ENCODE results near the gene PTPRB. TPM values are rescaled to one million over a fixed set of nuclear protein-coding genes. Genes with fewer than 3 reads are reported as not detected.

PTPRB gene
- total and polyA plus RNA-seq, 2 of the 4 experiments (the other 2 are of a cell fraction): 4.1 to 6.5 TPM

DNA sequence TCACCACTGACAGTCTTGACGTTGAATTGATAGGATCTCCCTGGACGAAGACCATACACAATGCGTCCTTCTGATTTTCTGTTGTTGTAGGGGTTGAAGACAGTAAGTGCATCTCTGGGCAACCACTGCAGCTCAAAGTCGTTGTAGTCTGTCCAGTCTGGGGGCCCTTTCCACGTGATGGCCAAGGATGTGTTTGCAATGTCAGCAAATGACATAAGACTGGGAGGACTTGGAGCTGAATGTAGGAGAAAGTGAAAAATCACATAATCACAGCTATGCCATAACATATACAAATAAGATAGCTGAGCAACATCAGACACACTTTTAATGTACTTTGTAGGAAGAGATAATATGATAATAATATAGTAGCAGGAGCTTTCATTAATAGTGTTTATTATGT is 77.8 kb downstream of the PTPRB start:
- Histone ChIP-seq H2AFZ (replicated peaks; ENCODE audit: low read length, poor library complexity) (no peak overlapping the region), H2BK15ac (ENCODE audit: low read depth, low read length) (no peak overlapping the region), H3K4me1 (ENCODE audit: control insufficient read depth, insufficient read depth, low read length) (no peaks in the 10 kb centered on the region), H3K14ac (replicated peaks; ENCODE audit: low read depth, low read length) (no peak overlapping the region), H2AK5ac (ENCODE audit: low read depth, low read length) (no peak overlapping the region), H3K9me3 (ENCODE audit: control insufficient read depth, insufficient read depth, low read length) (no peaks in the 10 kb centered on the region), H3K56ac (ENCODE audit: extremely low read depth, insufficient read depth, low read length) (no peak overlapping the region), H4K20me1 (ENCODE audit: insufficient read depth, low read length) (no peaks in the 10 kb centered on the region), H3K18ac (ENCODE audit: low read depth, low read length) (no peak overlapping the region), H4K91ac (ENCODE audit: insufficient read depth, low read depth, low read length) (no peak overlapping the region), H3K23ac (ENCODE audit: low read depth, low read length) (no peak overlapping the region), H2BK5ac (ENCODE audit: low read depth, low read length, poor library complexity, severe bottlenecking) (no peak overlapping the region), H2BK120ac (ENCODE audit: low read depth, low read length) (no peak overlapping the region), H3K9ac (ENCODE audit: low read depth, low read length) (no peak overlapping the region), H3K27ac (ENCODE audit: insufficient read depth, low read length) (no peak overlapping the region), H4K8ac (ENCODE audit: low read depth in 2 of 2, low read length in 2 of 2) (no peak overlapping the region), H3K79me1 (ENCODE audit: low read depth in 1 of 2, low read length in 2 of 2) (no peaks in the 10 kb centered on the region), H2AK9ac (replicated peaks; ENCODE audit: low read depth, low read length, poor library complexity) (no peak overlapping the region), H3K4me3 (ENCODE audit: insufficient read depth, low read depth, low read length) (no peak overlapping the region), H3K4me2 (ENCODE audit: low read depth, low read length) (no peak overlapping the region), H3K27me3 (ENCODE audit: control insufficient read depth, insufficient read depth, low read length) (no peaks in the 10 kb centered on the region), H4K5ac (ENCODE audit: low read depth, low read length) (no peak overlapping the region), H2BK20ac (ENCODE audit: low read depth, low read length) (no peak overlapping the region), H3K36me3 (ENCODE audit: control insufficient read depth, insufficient read depth, low read length) (no peaks in the 10 kb centered on the region), H3K4ac (ENCODE audit: low read depth, low read length) (no peak overlapping the region), H3K9me1 (ENCODE audit: insufficient read depth, low read length) (no peaks in the 10 kb centered on the region)
- WGBS, 2 experiments (ENCODE audit: extremely low coverage in 2 of 2, insufficient read length in 1 of 2): 90% methylated on average over 2 of the region's 5 CpGs; no CpG with 5 or more reads in 1 of the 2 experiments
- intact Hi-C loops (cut with micrococcal nuclease): no loop called here
- POLR2A ChIA-PET (ENCODE audit: unreplicated experiment): no interaction called here
- no peak for TF ChIP-seq POLR2A (IDR thresholded peaks at IDR 0.05; ENCODE audit: low read depth, low read length)
- peak; percentile 56 for TF ChIP-seq MAFK (IDR thresholded peaks at IDR 0.05; ENCODE audit: low read depth, low read length)
- ATAC-seq (ENCODE audit: low read depth) (no peak), DNase-seq (no peak)
- BruUV-seq (replicated peaks): no TSS peak
- CTCF ChIA-PET: interaction anchor here (0.7 kb wide), 1 partner anchor 1194 kb away, joined by 11 read pairs; no protein-coding TSS in a partner anchor
- in situ Hi-C loops (cut with MboI; ENCODE audit: low sequenced_read_pairs): no loop called here
- dilution Hi-C loops (cut with HindIII; ENCODE audit: low sequenced_read_pairs, unreplicated experiment): no loop called here
